Mesenchymal stem cell (in vitro differentiated cells and primary cell): Measurements from ENCODE around the gene CNTNAP2.

Source experiments
- DNase-seq: peaks from one replicate; pipeline ENCODE4 v3.0.0-alpha.2; 2013
- H2AFZ ChIP-seq: one replicate; pipeline ENCODE4 v1.6.1; 2013; ENCODE audit warnings: low read depth, mild to moderate bottlenecking, control low read depth, inconsistent platforms, low read length, moderate library complexity
- H2AK5ac ChIP-seq: 2 replicates; pipeline ENCODE4 v1.6.1; 2013; ENCODE audit warnings: low read length, moderate library complexity, mild to moderate bottlenecking, inconsistent platforms; ENCODE audit not compliant: severe bottlenecking
- H2BK120ac ChIP-seq: one replicate; pipeline ENCODE4 v1.6.1; 2013; ENCODE audit warnings: low read depth, mild to moderate bottlenecking, inconsistent platforms, low read length, moderate library complexity
- H2BK12ac ChIP-seq, 2 experiments: one replicate each; pipeline ENCODE4 v1.6.1; 2013; ENCODE audit warnings: inconsistent platforms in 2 of 2, low read length in 2 of 2, mild to moderate bottlenecking in 2 of 2, moderate library complexity in 2 of 2, control low read depth in 1 of 2
- H2BK15ac ChIP-seq: one replicate; pipeline ENCODE4 v1.6.1; 2013; ENCODE audit warnings: mild to moderate bottlenecking, low read depth, inconsistent platforms; ENCODE audit not compliant: poor library complexity, severe bottlenecking
- H2BK5ac ChIP-seq: 2 replicates; pipeline ENCODE4 v1.6.1; 2013; ENCODE audit warnings: low read depth, mild to moderate bottlenecking, low read length, control low read depth, inconsistent platforms; ENCODE audit not compliant: poor library complexity, severe bottlenecking
- H3K14ac ChIP-seq, 2 experiments: one replicate each; pipeline ENCODE4 v1.6.1; 2013; ENCODE audit warnings: inconsistent platforms in 2 of 2, low read length in 2 of 2, control low read depth in 1 of 2, mild to moderate bottlenecking in 1 of 2, moderate library complexity in 1 of 2
- H3K18ac ChIP-seq, 2 experiments: one replicate each; pipeline ENCODE4 v1.6.1; 2013; ENCODE audit warnings: inconsistent platforms in 2 of 2, low read length in 2 of 2, control low read depth in 1 of 2, low read depth in 1 of 2, mild to moderate bottlenecking in 1 of 2
- H3K23ac ChIP-seq, 2 experiments: one replicate each; pipeline ENCODE4 v1.6.1; 2013; ENCODE audit warnings: inconsistent platforms in 2 of 2, low read length in 2 of 2, mild to moderate bottlenecking in 2 of 2, moderate library complexity in 2 of 2, control low read depth in 1 of 2
- H3K27ac ChIP-seq: 2 replicates; pipeline ENCODE4 v1.5.1; 2013; ENCODE audit warnings: mild to moderate bottlenecking, moderate library complexity, low read length, control low read depth, inconsistent platforms; ENCODE audit not compliant: poor library complexity, severe bottlenecking
- H3K27me3 ChIP-seq, 2 experiments: 2 replicates each; pipeline versions ENCODE4 v1.6.1 to v1.7.0; 2013; ENCODE audit warnings: low read length in 2 of 2, mild to moderate bottlenecking in 2 of 2, moderate library complexity in 2 of 2, control low read depth in 1 of 2, inconsistent platforms in 1 of 2; ENCODE audit not compliant: control insufficient read depth in 1 of 2, insufficient read depth in 1 of 2
- H3K36me3 ChIP-seq, 2 experiments: 2 replicates each; pipeline versions ENCODE4 v1.6.1 to v1.7.0; 2013; ENCODE audit warnings: low read length in 2 of 2, control low read depth in 1 of 2, inconsistent platforms in 1 of 2, low read depth in 1 of 2, mild to moderate bottlenecking in 1 of 2; ENCODE audit not compliant: insufficient read depth in 2 of 2, control insufficient read depth in 1 of 2
- H3K4ac ChIP-seq, 2 experiments: one replicate each; pipeline ENCODE4 v1.6.1; 2013; ENCODE audit warnings: inconsistent platforms in 2 of 2, low read length in 2 of 2, mild to moderate bottlenecking in 2 of 2, moderate library complexity in 2 of 2, control low read depth in 1 of 2, low read depth in 1 of 2
- H3K4me1 ChIP-seq: 2 replicates; pipeline ENCODE4 v1.6.1; 2013; ENCODE audit warnings: low read depth, low read length, control low read depth; ENCODE audit not compliant: control insufficient read depth, insufficient read depth
- H3K4me2 ChIP-seq: 2 replicates; pipeline ENCODE4 v1.6.1; 2013; ENCODE audit warnings: low read length, mild to moderate bottlenecking, inconsistent platforms; ENCODE audit not compliant: poor library complexity, severe bottlenecking
- H3K4me3 ChIP-seq, 2 experiments: 2 replicates each; pipeline versions ENCODE4 v1.5.1 to v1.7.0; 2013; ENCODE audit warnings: low read length in 2 of 2, mild to moderate bottlenecking in 2 of 2, control low read depth in 1 of 2, low read depth in 1 of 2; ENCODE audit not compliant: insufficient read depth in 1 of 2
- H3K79me1 ChIP-seq: replicated peaks from 2 replicates; pipeline ENCODE4 v1.6.1; 2013; ENCODE audit warnings: mild to moderate bottlenecking, control low read depth, low read length, inconsistent platforms; ENCODE audit not compliant: poor library complexity, severe bottlenecking
- H3K9ac ChIP-seq: 2 replicates; pipeline ENCODE4 v1.7.0; 2013; ENCODE audit warnings: mild to moderate bottlenecking, low read length, moderate library complexity
- H3K9me3 ChIP-seq: 2 replicates; pipeline ENCODE4 v1.7.0; 2013; ENCODE audit warnings: mild to moderate bottlenecking, low read length; ENCODE audit not compliant: control insufficient read depth
- H4K8ac ChIP-seq: one replicate; pipeline ENCODE4 v1.6.1; 2013; ENCODE audit warnings: inconsistent platforms, mild to moderate bottlenecking, low read length, moderate library complexity
- H4K91ac ChIP-seq: one replicate; pipeline ENCODE4 v1.6.1; 2013; ENCODE audit warnings: mild to moderate bottlenecking, low read length, inconsistent platforms
- WGBS: methylation state at CpG from one replicate; pipeline ENCODE4 v1.1.7; 2013; ENCODE audit warnings: mixed read lengths; 5-methylcytosine and 5-hydroxymethylcytosine counted together

CNTNAP2 gene

DNA sequence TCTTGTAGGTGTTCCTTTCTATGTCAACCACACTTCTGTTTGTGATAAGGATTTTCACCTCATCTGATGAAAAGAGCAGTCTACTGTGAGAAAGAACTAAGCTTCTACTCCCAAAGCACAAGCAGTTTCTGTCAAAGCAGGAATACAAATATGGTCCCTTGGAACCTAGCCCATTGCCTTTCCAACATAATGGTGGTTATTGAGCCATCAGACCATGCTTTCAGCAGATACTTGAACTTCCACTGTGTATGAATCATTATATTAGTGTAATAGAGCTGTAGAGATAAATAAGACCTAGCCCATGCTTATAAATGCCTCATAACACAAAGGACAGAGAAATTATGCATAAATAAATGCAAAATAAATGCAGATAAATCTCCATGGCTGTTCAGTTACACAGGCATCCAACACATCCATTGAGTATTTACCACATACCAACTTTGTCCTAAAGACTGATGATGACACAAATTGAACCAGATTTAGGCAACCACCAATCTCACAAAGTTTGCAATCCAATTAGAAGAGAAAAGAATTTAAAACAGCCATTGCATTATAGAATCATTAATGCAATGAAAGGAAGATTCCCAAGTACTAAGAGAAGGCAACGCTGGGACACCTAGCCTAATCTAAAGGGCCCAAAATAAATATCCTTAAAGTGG, 1744.6 kb downstream of the CNTNAP2 start:
- Histone ChIP-seq H3K4me2 (no peak overlapping the region), H2AK5ac (no peak overlapping the region), H2AFZ (no peak overlapping the region), H3K9me3 (no peaks in the 10 kb centered on the region), H3K4me1 (no peaks in the 10 kb centered on the region), H3K9ac (no peak overlapping the region), H2BK12ac (no peak overlapping the region), H2BK15ac (no peak overlapping the region), H3K4ac (no peak overlapping the region), H4K91ac (no peak overlapping the region), H3K79me1 (no peaks in the 10 kb centered on the region), H4K8ac (no peak overlapping the region), H2BK5ac (no peak overlapping the region), H3K18ac (no peak overlapping the region), H3K23ac (no peak overlapping the region), H3K27ac (no peak overlapping the region), H3K36me3 (no peaks in the 10 kb centered on the region), H2BK120ac (no peak overlapping the region), H3K4me3 (no peak overlapping the region), H3K27me3 (no peaks in the 10 kb centered on the region), H3K14ac (no peak overlapping the region)
- no CpG with 5 or more reads among the region's 1 CpG for WGBS
- no peak for DNase-seq

DNA sequence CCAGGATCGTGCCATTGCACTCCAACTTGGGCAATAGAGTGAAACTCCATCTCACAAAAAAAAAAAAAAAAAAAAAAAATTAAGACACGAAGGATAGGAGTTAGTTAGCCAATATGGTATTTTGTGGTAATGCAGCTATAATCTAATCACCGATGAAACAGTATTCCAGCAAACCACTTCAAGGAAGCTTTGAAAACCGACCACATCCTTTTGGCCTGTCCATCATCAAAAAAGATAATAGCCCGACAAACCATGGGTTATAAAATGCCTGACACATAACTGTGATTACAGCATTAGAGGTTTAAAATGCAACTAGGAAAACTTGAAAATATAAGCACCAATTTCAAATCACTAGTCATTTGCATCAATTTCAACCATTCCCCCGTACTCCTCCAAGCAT, 1745.3 kb downstream of the CNTNAP2 start:
- Histone ChIP-seq H3K9me3 (no peaks in the 10 kb centered on the region), H2AFZ (no peak overlapping the region), H2AK5ac (no peak overlapping the region), H3K4me1 (no peaks in the 10 kb centered on the region), H2BK15ac (no peak overlapping the region), H4K8ac (no peak overlapping the region), H3K27ac (no peak overlapping the region), H3K36me3 (no peaks in the 10 kb centered on the region), H4K91ac (no peak overlapping the region), H2BK12ac (no peak overlapping the region), H3K4me3 (no peak overlapping the region), H3K23ac (no peak overlapping the region), H3K27me3 (no peaks in the 10 kb centered on the region), H3K79me1 (no peaks in the 10 kb centered on the region), H2BK120ac (no peak overlapping the region), H3K9ac (no peak overlapping the region), H2BK5ac (no peak overlapping the region), H3K18ac (no peak overlapping the region), H3K4ac (no peak overlapping the region), H3K14ac (no peak overlapping the region), H3K4me2 (no peak overlapping the region)
- no peak for DNase-seq
- WGBS: 96% methylated on average over 3 of the region's 6 CpGs

DNA sequence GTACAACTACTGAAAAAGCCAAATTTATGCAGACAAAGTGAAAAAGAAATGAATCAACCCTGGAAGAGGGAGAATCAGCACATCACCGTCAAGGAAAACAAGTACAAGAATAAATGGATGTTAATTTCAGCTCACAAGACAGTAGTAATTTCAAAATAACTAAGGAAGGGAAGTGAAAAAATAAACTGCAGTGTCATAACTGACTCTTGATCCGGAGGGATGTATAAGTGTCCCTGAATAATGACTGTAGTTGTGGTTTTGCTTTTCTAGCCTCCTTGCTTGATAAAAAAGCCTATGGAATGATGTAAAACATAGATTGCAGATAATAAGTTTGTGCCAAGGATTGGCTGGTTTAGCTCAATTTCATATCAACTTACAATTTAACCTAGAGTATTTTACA, 1752.9 kb downstream of the CNTNAP2 start:
- WGBS: 55% methylated on average over 1 of the region's 2 CpGs
- Histone ChIP-seq H3K27ac (no peak overlapping the region), H3K4ac (no peak overlapping the region)

DNA sequence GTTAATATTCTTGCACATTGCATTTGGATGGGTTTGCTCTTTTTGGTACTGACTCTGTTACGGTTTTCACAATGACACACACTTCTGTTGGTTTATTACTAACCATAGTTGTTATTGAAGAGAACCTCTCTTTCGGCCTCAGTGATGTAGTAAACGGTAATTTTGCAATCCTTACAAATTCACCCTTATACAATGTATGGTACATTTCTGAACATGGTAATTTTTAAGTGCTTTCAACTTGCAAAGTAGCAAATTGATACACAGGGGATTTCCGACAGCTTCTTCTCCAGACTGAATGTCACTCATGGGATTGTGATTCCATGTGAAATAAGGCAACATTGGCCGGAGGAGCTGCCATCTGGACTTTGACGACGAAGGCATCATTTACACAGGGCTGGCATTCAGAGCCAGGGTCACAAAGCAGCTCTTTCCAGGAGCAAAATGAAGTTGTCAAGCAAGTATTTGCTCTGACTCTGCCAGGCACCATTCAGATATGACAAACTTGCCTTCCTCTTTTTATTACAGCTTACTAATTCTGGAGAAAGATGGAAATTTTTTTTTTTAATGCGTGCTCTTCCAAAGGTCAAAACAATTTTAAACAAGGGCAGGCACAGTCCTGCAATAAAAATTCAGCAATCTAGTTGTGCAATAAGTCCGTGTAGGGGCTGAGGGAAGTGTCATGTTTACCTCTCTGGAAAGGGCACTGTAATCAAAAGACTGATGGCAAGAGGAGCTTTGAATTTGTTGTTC, 1762.5 kb downstream of the CNTNAP2 start:
- Histone ChIP-seq H3K4me2 (no peak overlapping the region), H3K27me3 (no peaks in the 10 kb centered on the region), H3K4me1 (no peaks in the 10 kb centered on the region), H3K9ac (no peak overlapping the region), H3K36me3 (no peaks in the 10 kb centered on the region), H4K8ac (no peak overlapping the region), H3K79me1 (no peaks in the 10 kb centered on the region), H3K27ac (no peak overlapping the region), H2BK15ac (no peak overlapping the region), H4K91ac (no peak overlapping the region), H2BK12ac (no peak overlapping the region), H3K18ac (no peak overlapping the region), H2AFZ (no peak overlapping the region), H3K4ac (no peak overlapping the region), H2AK5ac (no peak overlapping the region), H3K4me3 (no peak overlapping the region), H3K14ac (no peak overlapping the region), H2BK120ac (no peak overlapping the region), H2BK5ac (no peak overlapping the region), H3K23ac (no peak overlapping the region), H3K9me3 (no peaks in the 10 kb centered on the region)
- 54% methylated on average over 6 of the region's 9 CpGs for WGBS
- DNase-seq: no peak

More for the DNA sequence above, 1752.9 kb downstream of the CNTNAP2 start:
- Histone ChIP-seq H4K91ac (no peak overlapping the region), H2BK120ac (no peak overlapping the region), H3K79me1 (no peaks in the 10 kb centered on the region), H3K9me3 (peaks cover 23% of the 10 kb centered on the region), H3K4me2 (no peak overlapping the region), H4K8ac (no peak overlapping the region), H2AK5ac (no peak overlapping the region), H2BK5ac (no peak overlapping the region), H3K18ac (no peak overlapping the region), H3K14ac (no peak overlapping the region), H3K4me3 (no peak overlapping the region), H3K36me3 (no peaks in the 10 kb centered on the region), H2BK15ac (no peak overlapping the region), H3K27me3 (no peaks in the 10 kb centered on the region), H2AFZ (no peak overlapping the region), H3K23ac (no peak overlapping the region), H3K4me1 (no peaks in the 10 kb centered on the region), H2BK12ac (no peak overlapping the region), H3K9ac (no peak overlapping the region)
- DNase-seq: no peak
